CD14-positive monocyte (primary cell): ENCODE data around the gene PGM5. TPM values are rescaled to one million over a fixed set of nuclear protein-coding genes. Genes with fewer than 3 reads are reported as not detected.
A peak's percentile ranks its signal among the peaks of the same experiment; 100 is the strongest.

Experiments used
- DNase-seq, 3 donors: peaks; one replicate each; pipeline ENCODE4 v3.0.0-alpha.2; 2011 to 2022
- H2AFZ ChIP-seq: 2 replicates; pipeline ENCODE4 v1.6.0; 2012; ENCODE audit warnings: mild to moderate bottlenecking, low read depth, low read length, inconsistent platforms; ENCODE audit not compliant: insufficient read depth, poor library complexity, severe bottlenecking
- H3K27ac ChIP-seq, 2 donors: 1 replicate in 1 of 2; 2 replicates in 1 of 2; pipeline ENCODE4 v1.5.1; 2012 to 2013; ENCODE audit warnings: low read length in 2 of 2, control low read depth in 1 of 2, inconsistent platforms in 1 of 2, low read depth in 1 of 2, mild to moderate bottlenecking in 1 of 2
- H3K27me3 ChIP-seq, 2 donors: one replicate each; pipeline versions ENCODE4 v1.6.0 to v1.6.1; 2011 to 2013; ENCODE audit warnings: low read length in 2 of 2; ENCODE audit not compliant: control insufficient read depth in 2 of 2, insufficient read depth in 2 of 2
- H3K36me3 ChIP-seq, 2 donors: replicated peaks in 1 of 2; 1 replicate in 1 of 2; 2 replicates in 1 of 2; pipeline versions ENCODE4 v1.5.1 to v1.6.1; 2012 to 2013; ENCODE audit warnings: low read length in 2 of 2, control low read depth in 1 of 2, inconsistent platforms in 1 of 2, mild to moderate bottlenecking in 1 of 2; ENCODE audit not compliant: insufficient read depth in 2 of 2, control insufficient read depth in 1 of 2
- H3K4me1 ChIP-seq, 2 donors: 1 replicate in 1 of 2; 2 replicates in 1 of 2; pipeline versions ENCODE4 v1.5.1 to v1.6.1; 2012 to 2013; ENCODE audit warnings: low read length in 2 of 2, control low read depth in 1 of 2, inconsistent platforms in 1 of 2, mild to moderate bottlenecking in 1 of 2, moderate library complexity in 1 of 2; ENCODE audit not compliant: insufficient read depth in 2 of 2, control insufficient read depth in 1 of 2
- H3K4me2 ChIP-seq: replicated peaks from 2 replicates; pipeline ENCODE3; 2012; ENCODE audit warnings: low read length, moderate library complexity, mild to moderate bottlenecking; ENCODE audit not compliant: poor library complexity, severe bottlenecking; ENCODE audit errors: extremely low read depth
- H3K4me3 ChIP-seq, 3 experiments: fragments of 200-600 bp in 1 of 3; sonication (generic) in 1 of 3; replicated peaks in 1 of 3; 1 replicate in 2 of 3; 2 replicates in 1 of 3; pipeline ENCODE4 v1.5.1; 2011 to 2013; ENCODE audit warnings: low read length in 3 of 3, mild to moderate bottlenecking in 3 of 3, control low read depth in 2 of 3, low read depth in 2 of 3, inconsistent platforms in 1 of 3, moderate library complexity in 1 of 3
- H3K79me2 ChIP-seq: 2 replicates; pipeline ENCODE4 v1.6.0; 2012; ENCODE audit warnings: mild to moderate bottlenecking, control low read depth, inconsistent platforms, low read length, moderate library complexity; ENCODE audit not compliant: insufficient read depth
- H3K9ac ChIP-seq: 2 replicates; pipeline ENCODE4 v1.6.0; 2017; ENCODE audit warnings: low read length, mild to moderate bottlenecking; ENCODE audit not compliant: insufficient read depth, poor library complexity, severe bottlenecking
- H3K9me3 ChIP-seq, 2 donors: replicated peaks in 1 of 2; 1 replicate in 1 of 2; 2 replicates in 1 of 2; pipeline versions ENCODE4 v1.5.1 to v1.6.1; 2012 to 2013; ENCODE audit warnings: low read length in 2 of 2, control low read depth in 1 of 2; ENCODE audit not compliant: control insufficient read depth in 1 of 2, insufficient read depth in 1 of 2
- H4K20me1 ChIP-seq: 2 replicates; pipeline ENCODE4 v1.6.0; 2012; ENCODE audit warnings: mild to moderate bottlenecking, low read length, control low read depth, moderate library complexity; ENCODE audit not compliant: insufficient read depth
- H3K27ac Mint-ChIP-seq, 7 donors: one replicate each; pipeline ENCODE4 v1.8.0; 2020; ENCODE audit warnings: mild to moderate bottlenecking in 7 of 7, mixed read lengths in 7 of 7, moderate library complexity in 6 of 7, inconsistent platforms in 2 of 7
- H3K27me3 Mint-ChIP-seq, 3 donors: one replicate each; pipeline ENCODE4 v1.8.0; 2021 to 2022; ENCODE audit warnings: low read depth in 3 of 3, mild to moderate bottlenecking in 3 of 3, mixed read lengths in 3 of 3, moderate library complexity in 3 of 3, inconsistent platforms in 1 of 3
- H3K36me3 Mint-ChIP-seq, 2 donors: one replicate each; pipeline ENCODE4 v1.8.0; 2020; ENCODE audit warnings: mixed read lengths in 2 of 2, inconsistent platforms in 1 of 2, mild to moderate bottlenecking in 1 of 2
- H3K4me1 Mint-ChIP-seq: one replicate; pipeline ENCODE4 v1.8.0; 2020; ENCODE audit warnings: mild to moderate bottlenecking, mixed read lengths
- H3K4me3 Mint-ChIP-seq, 2 donors: one replicate each; pipeline ENCODE4 v1.8.0; 2020; ENCODE audit warnings: mild to moderate bottlenecking in 2 of 2, mixed read lengths in 2 of 2, moderate library complexity in 1 of 2
- H3K9me3 Mint-ChIP-seq, 7 donors: one replicate each; pipeline ENCODE4 v1.8.0; 2020 to 2022; ENCODE audit warnings: mixed read lengths in 7 of 7, mild to moderate bottlenecking in 6 of 7, moderate library complexity in 6 of 7, inconsistent platforms in 2 of 7
- CTCF ChIP-seq: fragments of 200-600 bp; IDR thresholded peaks from one replicate; pipeline ENCODE4 v1.8.0; 2022; ENCODE audit warnings: antibody characterized with exemption, mild to moderate bottlenecking
- WGBS: methylation state at CpG from one replicate; pipeline ENCODE4 v1.1.5; 2013; ENCODE audit warnings: missing lambda C conversion rate; ENCODE audit not compliant: insufficient coverage; 5-methylcytosine and 5-hydroxymethylcytosine counted together
- intact Hi-C, 2 donors: fragments of 100-400 bp; cut with micrococcal nuclease; formaldehyde crosslinking; loops; one replicate each; pipeline versions ENCODE4 v1.15.0 to v1.15.1; 2023
- polyA plus RNA-seq, 3 donors: library from polyadenylated mRNA; depleted of rRNA in 1 of 3; unstranded in 2 of 3; stranded (reverse) in 1 of 3; fragments of 300-500 nt in 2 of 3; fragments of >200 nt in 1 of 3; fragmentation: Illumina TruSeq in 2 of 3; gene quantifications; 1 replicate in 2 of 3; 2 replicates in 1 of 3; pipeline ENCODE4 v1.2.3, GENCODE V29; 2012 to 2021

Gene PGM5
- polyA plus RNA-seq, 3 donors = 0.35 to 1.2 (median 1.1) TPM

- no peaks in the 10 kb centered on the region for H3K27me3 ChIP-seq
- H3K36me3 Mint-ChIP-seq = peaks cover 0 to 4% of the 10 kb centered on the region in 2 donors
- H3K36me3 ChIP-seq = no peaks in the 10 kb centered on the region
- H3K27ac ChIP-seq = no peak overlapping the region
- H3K4me3 ChIP-seq = no peak overlapping the region
- H3K79me2 ChIP-seq = no peaks in the 10 kb centered on the region
- no peaks in the 10 kb centered on the region for H4K20me1 ChIP-seq
- no peak overlapping the region for H3K4me3 Mint-ChIP-seq
- intact Hi-C loops = no loop called here
- no peak overlapping the region for H3K27ac Mint-ChIP-seq
- H2AFZ ChIP-seq = no peak overlapping the region
- no peak overlapping the region for H3K9ac ChIP-seq
- H3K4me1 Mint-ChIP-seq = peaks cover 18% of the 10 kb centered on the region
- peaks cover 9 to 13% of the 10 kb centered on the region in 2 donors for H3K4me1 ChIP-seq
- H3K27me3 Mint-ChIP-seq = peaks cover 0 to 3% (median 0%) of the 10 kb centered on the region in 3 donors
- peaks cover 0 to 16% (median 7%) of the 10 kb centered on the region in 7 donors for H3K9me3 Mint-ChIP-seq
- WGBS = 100% methylated on average over 2 of the region's 4 CpGs
- peaks cover 3 to 10% of the 10 kb centered on the region in 2 donors for H3K9me3 ChIP-seq
- TF ChIP-seq CTCF = no peak
- no peak overlapping the region for H3K4me2 ChIP-seq
- no peak for DNase-seq
These were observed 157.6 kb downstream of the PGM5 start for GRCh38 chr9:68513981-68514380.

- H3K79me2 ChIP-seq = no peaks in the 10 kb centered on the region
- peaks cover 18% of the 10 kb centered on the region for H3K4me1 Mint-ChIP-seq
These were observed 159.1 kb downstream of the PGM5 start for GRCh38 chr9:68515326-68516017.

More at GRCh38 chr9:68515326-68516017, 159.1 kb downstream of the PGM5 start:
- Histone ChIP-seq H3K27me3 (no peaks in the 10 kb centered on the region), H3K4me2 (no peak overlapping the region), H3K4me1 (peaks cover 9 to 13% of the 10 kb centered on the region in 2 donors), H3K27ac (peak overlapping the region in 1 of 2 donors; percentile 47), H3K9ac (no peak overlapping the region), H4K20me1 (no peaks in the 10 kb centered on the region), H3K36me3 (no peaks in the 10 kb centered on the region), H2AFZ (peak overlapping the region; percentile 41), H3K4me3 (no peak overlapping the region), H3K9me3 (peaks cover 3 to 10% of the 10 kb centered on the region in 2 donors)
- Mint-ChIP-seq H3K27ac (peak overlapping the region in 1 of 7 donors; percentile 88), H3K36me3 (peaks cover 0 to 4% of the 10 kb centered on the region in 2 donors), H3K4me3 (no peak overlapping the region), H3K9me3 (peaks cover 0 to 13% (median 7%) of the 10 kb centered on the region in 7 donors), H3K27me3 (peaks cover 0 to 3% (median 0%) of the 10 kb centered on the region in 3 donors)
- no CpG with 5 or more reads among the region's 4 CpGs for WGBS
- TF ChIP-seq CTCF = no peak
- intact Hi-C loops = loop anchor here in 1 of 2 donors (5.0 kb wide), 1 partner anchor 42 kb away; no protein-coding TSS in a partner anchor
- DNase-seq = peak in 2 of 3 donors; percentile 12 to 30
